ENCODE measurements around the gene PRUNE2. TPM values are rescaled to one million over a fixed set of nuclear protein-coding genes. Genes with fewer than 3 reads are reported as not detected.

The PRUNE2 gene
- total and polyA plus RNA-seq, 9 of the 15 experiments (the other 6 are each of a cell fraction or from before 2014, with no cell fraction given) = 0.05 to 0.45 (median 0.18) TPM; not detected in 1

GRCh38 chr9:76761448-76761847, 144.5 kb downstream of the PRUNE2 start:
- in situ Hi-C loops (cut with MboI) = no loop called here
- WGBS (ENCODE audit: insufficient coverage, low coverage, missing lambda C conversion rate) = 0% methylated on average over 1 of the region's 1 CpG
- no peaks in the 10 kb centered on the region for H3K36me3 ChIP-seq (ENCODE audit: control insufficient read depth, insufficient read depth, low read length)
- no peak for FAIRE-seq
- H3K9me1 ChIP-seq (ENCODE audit: control insufficient read depth, insufficient read depth, low read length) = no peaks in the 10 kb centered on the region
- H3K79me2 ChIP-seq (ENCODE audit: control insufficient read depth, insufficient read depth, low read length) = no peaks in the 10 kb centered on the region
- no peak overlapping the region for H3K4me3 ChIP-seq
- ChIA-PET POLR2A (interaction anchor here (0.6 kb wide), 1 partner anchor 26 kb away, joined by 4 read pairs; no protein-coding TSS in a partner anchor), CTCF (ENCODE audit: low intra/inter-chr PET ratio) (interaction anchor here (1.1 kb wide), 1 partner anchor 226 kb away, joined by 3 read pairs; no protein-coding TSS in a partner anchor)
- H3K4me1 ChIP-seq (replicated peaks in 1 of 2; ENCODE audit: control insufficient read depth in 2 of 2, insufficient read depth in 2 of 2, low read length in 2 of 2) = no peaks in the 10 kb centered on the region
- no peaks in the 10 kb centered on the region for H3K9me3 ChIP-seq (replicated peaks; ENCODE audit: control insufficient read depth, insufficient read depth, low read depth, low read length)
- peak in 2 of 4 experiments; percentile 7 to 11 for DNase-seq (ENCODE audit: extremely low read depth in 1 of 4, low spot score in 3 of 4)
- intact Hi-C loops (cut with micrococcal nuclease) = loop anchor here (5.0 kb wide), 1 partner anchor 226 kb away; no protein-coding TSS in a partner anchor
- TF ChIP-seq CTCF (IDR thresholded peaks at IDR 0.05 in 2 of 3, conservative IDR thresholded peaks at IDR 0.05 in 1 of 3; ENCODE audit: insufficient read depth in 2 of 3, low read depth in 1 of 3, low read length in 3 of 3) (peak in 1 of 3 experiments; percentile 31; a peak in 2 of 6 replicates), EP400 (IDR thresholded peaks at IDR 0.05) (no peak), HDAC8 (tag; IDR thresholded peaks at IDR 0.05) (no peak)
- no peaks in the 10 kb centered on the region for H4K20me1 ChIP-seq (replicated peaks; ENCODE audit: control insufficient read depth, insufficient read depth, low read length)
- BruUV-seq (replicated peaks) = no TSS peak
- no peak overlapping the region for H2AFZ ChIP-seq (ENCODE audit: low read depth, low read length)
- no peak overlapping the region for H3K4me2 ChIP-seq (ENCODE audit: insufficient read depth, low read length)
- H3K27ac ChIP-seq (ENCODE audit: extremely low read depth, low read depth, low read length) = no peak overlapping the region
- H3K9ac ChIP-seq (ENCODE audit: insufficient read depth in 1 of 2, low read depth in 2 of 2, low read length in 2 of 2) = no peak overlapping the region
- no peak for ATAC-seq
- no peaks in the 10 kb centered on the region for H3K27me3 ChIP-seq (ENCODE audit: control insufficient read depth in 2 of 2, insufficient read depth in 2 of 2, low read length in 2 of 2)

GRCh38 chr9:76759732-76760131, 146.2 kb downstream of the PRUNE2 start:
- Histone ChIP-seq H3K27me3 (ENCODE audit: control insufficient read depth in 2 of 2, insufficient read depth in 2 of 2, low read length in 2 of 2) (no peaks in the 10 kb centered on the region), H3K4me1 (replicated peaks in 1 of 2; ENCODE audit: control insufficient read depth in 2 of 2, insufficient read depth in 2 of 2, low read length in 2 of 2) (no peaks in the 10 kb centered on the region; a peak in 1 of 5 replicates), H3K79me2 (ENCODE audit: control insufficient read depth, insufficient read depth, low read length) (no peaks in the 10 kb centered on the region), H3K9me3 (replicated peaks; ENCODE audit: control insufficient read depth, insufficient read depth, low read depth, low read length) (no peaks in the 10 kb centered on the region), H3K9ac (ENCODE audit: insufficient read depth in 1 of 2, low read depth in 2 of 2, low read length in 2 of 2) (no peak overlapping the region), H4K20me1 (replicated peaks; ENCODE audit: control insufficient read depth, insufficient read depth, low read length) (no peaks in the 10 kb centered on the region), H3K9me1 (ENCODE audit: control insufficient read depth, insufficient read depth, low read length) (no peaks in the 10 kb centered on the region), H3K4me3 (no peak overlapping the region), H2AFZ (ENCODE audit: low read depth, low read length) (no peak overlapping the region), H3K27ac (ENCODE audit: extremely low read depth, low read depth, low read length) (no peak overlapping the region), H3K36me3 (ENCODE audit: control insufficient read depth, insufficient read depth, low read length) (no peaks in the 10 kb centered on the region), H3K4me2 (ENCODE audit: insufficient read depth, low read length) (no peak overlapping the region)
- DNase-seq (ENCODE audit: extremely low read depth in 1 of 4, low spot score in 3 of 4) (no peak), FAIRE-seq (no peak), ATAC-seq (no peak)
- ChIA-PET POLR2A (no interaction called here), CTCF (ENCODE audit: low intra/inter-chr PET ratio) (no interaction called here)
- 0% methylated on average over 4 of the region's 6 CpGs for WGBS (ENCODE audit: insufficient coverage, low coverage, missing lambda C conversion rate)
- in situ Hi-C loops (cut with MboI) (no loop called here), intact Hi-C loops (cut with micrococcal nuclease) (loop anchor here (5.0 kb wide), 1 partner anchor 228 kb away; no protein-coding TSS in a partner anchor)
- no peak for TF ChIP-seq SRSF3 (IDR thresholded peaks at IDR 0.05; ENCODE audit: insufficient read depth, low read length)
- TF ChIP-seq ZFPM2 (CRISPR knock-in tag; IDR thresholded peaks at IDR 0.05) = no peak
- TF ChIP-seq CSDE1 (IDR thresholded peaks at IDR 0.05) = no peak
- no peak for TF ChIP-seq ZMIZ1 (IDR thresholded peaks at IDR 0.05; ENCODE audit: low read depth in 2 of 2, low read length in 2 of 2)
- TF ChIP-seq POLR3A (IDR thresholded peaks at IDR 0.05; ENCODE audit: borderline replicate concordance, extremely low read depth, insufficient read depth, insufficient read length) = no peak
- TF ChIP-seq ZNF77 (CRISPR knock-in tag; IDR thresholded peaks at IDR 0.05) = no peak
- no TSS peak for BruUV-seq (replicated peaks)

All from K562 (cell line).